Activated naive CD4-positive, alpha-beta T cell treated with Interleukin-2 at 50 U/mL for 16 hours (primary cell): Measurements from ENCODE around the gene NLGN1.

Experiments
- DNase-seq: peaks from one replicate; pipeline ENCODE4 v3.0.0-alpha.2; 2020

NLGN1 gene

GRCh38 chr3:173732237-173732636 is 334.7 kb downstream of the NLGN1 start:
- DNase-seq = no peak

GRCh38 chr3:173733029-173733652 is 335.6 kb downstream of the NLGN1 start:
- DNase-seq = no peak

GRCh38 chr3:173734473-173734872 is 336.9 kb downstream of the NLGN1 start:
- DNase-seq = no peak

GRCh38 chr3:173734895-173735294 is 337.4 kb downstream of the NLGN1 start:
- no peak for DNase-seq

- no peak for DNase-seq
These were observed 338.3 kb downstream of the NLGN1 start for GRCh38 chr3:173735841-173736240.

- no peak for DNase-seq
These were observed 339.7 kb downstream of the NLGN1 start for GRCh38 chr3:173737167-173737808.

- no peak for DNase-seq
These were observed 342.2 kb downstream of the NLGN1 start for GRCh38 chr3:173739726-173740125.

- no peak for DNase-seq
These were observed 344.9 kb downstream of the NLGN1 start for GRCh38 chr3:173742491-173742890.

GRCh38 chr3:173743111-173743510 is 345.6 kb downstream of the NLGN1 start:
- no peak for DNase-seq

GRCh38 chr3:173743516-173743915 is 346.0 kb downstream of the NLGN1 start:
- DNase-seq = no peak

- DNase-seq = no peak
These were observed 346.9 kb downstream of the NLGN1 start for GRCh38 chr3:173744479-173744878.

- DNase-seq = no peak
These were observed 347.4 kb downstream of the NLGN1 start for GRCh38 chr3:173744895-173745294.

GRCh38 chr3:173745952-173746682 is 348.6 kb downstream of the NLGN1 start:
- no peak for DNase-seq

- DNase-seq = no peak
These were observed 349.9 kb downstream of the NLGN1 start for GRCh38 chr3:173747427-173747826.

- DNase-seq = no peak
These were observed 350.6 kb downstream of the NLGN1 start for GRCh38 chr3:173748105-173748504.

GRCh38 chr3:173750095-173750494 is 352.6 kb downstream of the NLGN1 start:
- no peak for DNase-seq

GRCh38 chr3:173750591-173750990 is 353.0 kb downstream of the NLGN1 start:
- no peak for DNase-seq

- DNase-seq = no peak
These were observed 356.0 kb downstream of the NLGN1 start for GRCh38 chr3:173753593-173753992.

GRCh38 chr3:173755161-173755560 is 357.6 kb downstream of the NLGN1 start:
- DNase-seq = no peak

- no peak for DNase-seq
These were observed 363.6 kb downstream of the NLGN1 start for GRCh38 chr3:173761161-173761560.

- DNase-seq = no peak
These were observed 365.0 kb downstream of the NLGN1 start for GRCh38 chr3:173762501-173762900.

- DNase-seq = no peak
These were observed 372.5 kb downstream of the NLGN1 start for GRCh38 chr3:173770011-173770410.

- DNase-seq = no peak
These were observed 373.4 kb downstream of the NLGN1 start for GRCh38 chr3:173770796-173771573.
